ENCODE measurements around the gene URGCP. TPM values are rescaled to one million over a fixed set of nuclear protein-coding genes. Genes with fewer than 3 reads are reported as not detected.
"Not testable (repeated sequence)": the region's sequence is repeated elsewhere in the genome, so short reads cannot be mapped to it uniquely, and the experiment has no call there.

URGCP gene
- total RNA-seq, 1 donor from 2014 or later = 18.0 TPM

DNA sequence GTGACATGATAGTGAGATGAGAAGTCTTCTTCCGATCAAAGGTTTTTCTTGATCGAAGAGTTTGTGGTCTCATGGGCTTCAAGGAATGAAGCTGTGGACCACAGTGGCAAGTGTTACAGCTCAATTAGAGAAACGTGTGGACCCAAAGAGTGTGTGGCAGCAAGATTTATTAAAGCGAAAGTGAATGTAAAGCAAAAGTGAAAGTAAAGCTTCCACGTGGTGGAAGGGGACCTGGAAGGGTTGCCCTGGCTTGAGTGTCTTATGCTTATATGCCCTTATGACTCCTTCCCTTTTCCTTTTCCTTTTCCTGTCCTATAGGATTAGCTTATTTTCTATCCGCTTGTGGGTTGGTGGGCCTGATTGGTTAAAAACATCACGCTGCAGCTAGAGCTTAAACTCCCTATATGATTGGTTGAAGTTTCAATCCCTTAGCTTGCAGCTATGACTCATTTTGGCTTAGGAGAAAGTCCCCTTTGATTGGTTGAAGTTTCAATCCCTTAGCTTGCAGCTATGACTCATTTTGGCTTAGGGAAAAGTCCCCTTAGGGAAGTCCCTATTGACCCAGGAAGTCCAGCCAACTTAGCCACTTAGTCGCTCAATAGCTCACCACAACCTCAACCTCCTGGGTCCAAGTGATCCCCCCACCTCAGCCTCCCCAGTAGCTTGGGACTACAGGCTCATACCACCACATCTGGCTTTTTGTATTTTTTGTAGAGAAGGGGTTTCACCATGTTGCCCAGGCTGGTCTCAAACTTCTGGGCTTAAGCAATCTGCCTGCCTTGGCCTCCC lies 71.7 kb downstream of the URGCP start:
- ATAC-seq (peak; percentile 72), DNase-seq (ENCODE audit: low spot score) (no peak)

DNA sequence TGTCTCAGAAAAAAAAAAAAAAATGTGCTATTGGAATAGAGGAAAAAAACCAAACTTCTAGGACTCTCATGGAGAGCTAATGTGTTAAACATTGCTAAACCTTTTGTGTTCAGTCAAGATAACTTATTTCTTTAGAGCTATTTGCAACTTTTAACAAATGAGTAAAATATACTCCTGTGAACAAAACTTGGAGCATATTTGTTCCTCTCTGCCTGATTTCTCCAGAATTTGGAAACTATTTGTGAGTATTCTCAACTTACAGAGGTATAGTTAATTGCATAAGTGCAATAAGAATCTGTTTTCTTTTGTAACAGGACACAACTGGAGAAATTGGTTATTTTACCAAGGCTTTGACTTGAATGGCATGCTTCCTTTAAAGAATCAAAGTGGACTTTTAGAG lies 75.5 kb downstream of the URGCP start:
- not testable (repeated sequence) for ATAC-seq; DNase-seq (ENCODE audit: low spot score)

Other genes starting within 250 kb of the URGCP start
- gene COA1, start 177.1 kb downstream of the URGCP start, total RNA-seq = 16.0 TPM
- 4.0 TPM for gene BLVRA, start 147.9 kb downstream of the URGCP start, total RNA-seq
- gene MRPS24, start 37.1 kb downstream of the URGCP start, total RNA-seq = 70.8 TPM
- gene UBE2D4, start 19.8 kb upstream of the URGCP start, total RNA-seq = 17.7 TPM
- not detected for gene SPDYE1, start 91.3 kb upstream of the URGCP start, total RNA-seq
- gene DBNL, start 138.1 kb upstream of the URGCP start, total RNA-seq = 38.9 TPM
- gene PGAM2, start 159.0 kb upstream of the URGCP start, total RNA-seq = not detected
- gene POLM, start 175.9 kb upstream of the URGCP start, total RNA-seq = 21.0 TPM
- 9.4 TPM for gene AEBP1, start 197.7 kb upstream of the URGCP start, total RNA-seq
- gene POLD2, start 217.0 kb upstream of the URGCP start, total RNA-seq = 78.3 TPM
- gene MYL7, start 234.7 kb upstream of the URGCP start, total RNA-seq = not detected